Upper lobe of left lung (tissue), 6 donors: ENCODE results near the gene ABI1. TPM values are rescaled to one million over a fixed set of nuclear protein-coding genes. Genes with fewer than 3 reads are reported as not detected.

ENCODE experiments used
- ATAC-seq, 2 donors: fragments of 200-7000 bp; cut with Tn5 transposase; one replicate each; pipeline ENCODE4 v1.9.1; 2022; ENCODE audit warnings: mild to moderate bottlenecking in 2 of 2, moderate library complexity in 2 of 2; ENCODE audit not compliant: low FRiP score in 2 of 2
- DNase-seq, 2 donors: peaks; one replicate each; pipeline ENCODE4 v3.0.0-alpha.2; 2019 to 2020
- H3K27ac ChIP-seq, 4 donors: fragments of 200-600 bp; sonication (generic); one replicate each; pipeline ENCODE4 v1.5.1; 2016 to 2019
- H3K27me3 ChIP-seq, 4 donors: fragments of 200-600 bp; sonication (generic); one replicate each; pipeline ENCODE4 v1.5.1; 2017 to 2019
- H3K36me3 ChIP-seq, 4 donors: fragments of 200-600 bp; sonication (generic); one replicate each; pipeline ENCODE4 v1.5.1; 2016 to 2019
- H3K4me1 ChIP-seq, 4 donors: fragments of 200-600 bp; sonication (generic); one replicate each; pipeline ENCODE4 v1.5.1; 2018 to 2019
- H3K4me3 ChIP-seq, 4 donors: fragments of 200-600 bp; sonication (generic); one replicate each; pipeline ENCODE4 v1.5.1; 2017 to 2019; ENCODE audit warnings: mild to moderate bottlenecking in 2 of 4, moderate library complexity in 1 of 4
- H3K9me3 ChIP-seq, 4 donors: fragments of 200-600 bp; sonication (generic); one replicate each; pipeline ENCODE4 v1.5.1; 2018 to 2019
- EP300 ChIP-seq, 4 donors: sonication (generic); formaldehyde crosslinking; IDR thresholded peaks; one replicate each; pipeline ENCODE4 v1.5.1; 2017; ENCODE audit warnings: antibody characterized with exemption in 4 of 4, control low read depth in 2 of 4
- POLR2A ChIP-seq, 4 donors: fragments of 450-650 bp; IDR thresholded peaks; one replicate each; pipeline ENCODE4 v1.5.1; 2016 to 2017; ENCODE audit warnings: antibody characterized with exemption in 4 of 4, mild to moderate bottlenecking in 2 of 4
- POLR2AphosphoS5 ChIP-seq, 2 donors: sonication (generic); formaldehyde crosslinking; IDR thresholded peaks; one replicate each; pipeline ENCODE4 v1.5.1; 2017; ENCODE audit warnings: antibody characterized with exemption in 2 of 2
- WGBS, 2 donors: methylation state at CpG; one replicate each; pipeline ENCODE4 v1.1.5; 2017 to 2018; 5-methylcytosine and 5-hydroxymethylcytosine counted together
- total RNA-seq, 6 donors: library from RNA; depleted of rRNA in 4 of 6; stranded (reverse); fragments of >200 nt in 4 of 6; gene quantifications; one replicate each; pipeline versions ENCODE4 v1.1.0 to v1.2.1, GENCODE V29; 2016 to 2021
- TF ChIP-seq, protein P1 (sequence below), 6 experiments: fragments of 450-650 bp in 4 of 6; fragments of 200-600 bp in 2 of 6; sonication (generic) in 2 of 6; IDR thresholded peaks; one replicate each; pipeline ENCODE4 v1.5.1; 2016 to 2019; ENCODE audit warnings: antibody characterized with exemption in 6 of 6
- donor health status: DM: no; HTN: no; CAD: no; lungs with moderate emphysema.
- donor health status: DM: no; HTN: yes; CAD: no; lungs with severe emphysema.

The ABI1 gene
- total RNA-seq, 6 donors from 2014 or later, result 23.5 to 57.6 (median 48.6) TPM

- Histone ChIP-seq H3K36me3 (peaks cover 0 to 63% (median 19%) of the 10 kb centered on the region in 4 donors), H3K9me3 (no peaks in the 10 kb centered on the region), H3K27me3 (no peaks in the 10 kb centered on the region), H3K4me1 (no peaks in the 10 kb centered on the region), H3K27ac (no peak overlapping the region), H3K4me3 (no peak overlapping the region)
- DNase-seq (no peak), ATAC-seq (no peak)
- no peak for TF ChIP-seq EP300 (IDR thresholded peaks at IDR 0.05)
- TF ChIP-seq, protein P1, sequence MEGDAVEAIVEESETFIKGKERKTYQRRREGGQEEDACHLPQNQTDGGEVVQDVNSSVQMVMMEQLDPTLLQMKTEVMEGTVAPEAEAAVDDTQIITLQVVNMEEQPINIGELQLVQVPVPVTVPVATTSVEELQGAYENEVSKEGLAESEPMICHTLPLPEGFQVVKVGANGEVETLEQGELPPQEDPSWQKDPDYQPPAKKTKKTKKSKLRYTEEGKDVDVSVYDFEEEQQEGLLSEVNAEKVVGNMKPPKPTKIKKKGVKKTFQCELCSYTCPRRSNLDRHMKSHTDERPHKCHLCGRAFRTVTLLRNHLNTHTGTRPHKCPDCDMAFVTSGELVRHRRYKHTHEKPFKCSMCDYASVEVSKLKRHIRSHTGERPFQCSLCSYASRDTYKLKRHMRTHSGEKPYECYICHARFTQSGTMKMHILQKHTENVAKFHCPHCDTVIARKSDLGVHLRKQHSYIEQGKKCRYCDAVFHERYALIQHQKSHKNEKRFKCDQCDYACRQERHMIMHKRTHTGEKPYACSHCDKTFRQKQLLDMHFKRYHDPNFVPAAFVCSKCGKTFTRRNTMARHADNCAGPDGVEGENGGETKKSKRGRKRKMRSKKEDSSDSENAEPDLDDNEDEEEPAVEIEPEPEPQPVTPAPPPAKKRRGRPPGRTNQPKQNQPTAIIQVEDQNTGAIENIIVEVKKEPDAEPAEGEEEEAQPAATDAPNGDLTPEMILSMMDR (IDR thresholded peaks at IDR 0.05), result no peak
- no peak for TF ChIP-seq POLR2A (IDR thresholded peaks at IDR 0.05)
- TF ChIP-seq POLR2AphosphoS5 (IDR thresholded peaks at IDR 0.05), result no peak
- 86 to 92% methylated on average over 4 of the region's 4 CpGs for WGBS, 2 donors
These were observed 125.3 kb downstream of the ABI1 start for GRCh38 chr10:26735435-26735834.

- TF ChIP-seq, protein P1 (IDR thresholded peaks at IDR 0.05), result no peak
- TF ChIP-seq EP300 (IDR thresholded peaks at IDR 0.05), result no peak
- no peak for TF ChIP-seq POLR2A (IDR thresholded peaks at IDR 0.05)
- no peak for TF ChIP-seq POLR2AphosphoS5 (IDR thresholded peaks at IDR 0.05)
- ATAC-seq (no peak), DNase-seq (peak in 1 of 2 donors; percentile 22)
- Histone ChIP-seq H3K4me1 (no peaks in the 10 kb centered on the region), H3K27me3 (no peaks in the 10 kb centered on the region), H3K27ac (peak overlapping the region in 1 of 4 donors; percentile 16), H3K4me3 (no peak overlapping the region), H3K36me3 (peaks cover 0 to 62% (median 19%) of the 10 kb centered on the region in 4 donors), H3K9me3 (no peaks in the 10 kb centered on the region)
- WGBS, 2 donors, result 83 to 87% methylated on average over 9 to 14 of the region's 14 CpGs
These were observed 126.8 kb downstream of the ABI1 start for GRCh38 chr10:26733750-26734568.

DNA sequence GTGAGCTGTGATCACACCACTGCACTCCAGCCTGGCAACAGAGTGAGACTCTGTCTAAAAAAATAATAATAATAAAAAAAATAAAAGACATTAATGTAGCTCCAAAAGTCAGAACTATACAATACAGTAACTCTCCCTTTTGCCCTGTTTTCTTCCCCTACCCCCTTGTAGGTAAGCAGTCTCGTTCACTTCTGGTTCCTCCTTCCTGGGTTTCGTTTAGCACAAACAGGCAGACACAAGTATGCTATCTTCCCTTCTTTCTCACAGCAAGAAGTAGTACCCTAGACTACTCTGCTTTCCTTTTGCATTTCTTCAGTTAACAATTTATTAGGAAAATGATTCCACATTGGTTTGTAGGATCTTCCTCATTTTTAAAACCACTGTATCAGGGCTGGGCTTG lies 130.2 kb downstream of the ABI1 start:
- H3K36me3 ChIP-seq, result peaks cover 0 to 55% (median 13%) of the 10 kb centered on the region in 4 donors
- ATAC-seq, result no peak

DNA sequence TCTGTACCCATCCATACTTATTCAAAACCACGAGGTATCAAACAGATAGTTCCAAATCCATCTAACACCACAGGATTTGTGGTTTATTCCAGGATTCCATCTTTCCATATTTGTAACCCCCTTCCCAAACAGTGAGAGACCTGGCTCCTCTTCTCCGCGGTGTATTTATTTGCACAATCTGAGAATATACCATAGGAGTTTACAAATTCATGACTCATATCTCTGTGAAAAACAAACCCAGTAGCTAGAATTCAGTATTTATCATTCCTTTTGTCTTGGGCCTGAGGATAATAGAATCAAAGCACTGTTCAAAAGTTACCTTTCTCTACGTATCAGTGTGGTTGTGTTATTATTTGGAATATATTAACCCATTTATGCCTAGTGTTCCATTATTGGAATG lies 131.4 kb downstream of the ABI1 start:
- Histone ChIP-seq H3K4me1 (no peaks in the 10 kb centered on the region), H3K9me3 (no peaks in the 10 kb centered on the region), H3K36me3 (peaks cover 0 to 59% (median 14%) of the 10 kb centered on the region in 4 donors), H3K27ac (no peak overlapping the region), H3K27me3 (no peaks in the 10 kb centered on the region), H3K4me3 (no peak overlapping the region)
- WGBS, 2 donors, result 90 to 91% methylated on average over 4 of the region's 4 CpGs
- ATAC-seq (no peak), DNase-seq (no peak)
- TF ChIP-seq POLR2A (IDR thresholded peaks at IDR 0.05) (no peak), POLR2AphosphoS5 (IDR thresholded peaks at IDR 0.05) (no peak), EP300 (IDR thresholded peaks at IDR 0.05) (no peak)
- TF ChIP-seq, protein P1 (IDR thresholded peaks at IDR 0.05), result no peak

More for the DNA sequence above, 130.2 kb downstream of the ABI1 start:
- no peaks in the 10 kb centered on the region for H3K27me3 ChIP-seq
- WGBS, 2 donors, result 78 to 87% methylated on average over 2 of the region's 2 CpGs
- TF ChIP-seq, protein P1 (IDR thresholded peaks at IDR 0.05), result no peak
- TF ChIP-seq EP300 (IDR thresholded peaks at IDR 0.05), result no peak
- TF ChIP-seq POLR2AphosphoS5 (IDR thresholded peaks at IDR 0.05), result no peak
- no peak for DNase-seq
- H3K9me3 ChIP-seq, result no peaks in the 10 kb centered on the region
- H3K4me1 ChIP-seq, result no peaks in the 10 kb centered on the region
- H3K27ac ChIP-seq, result no peak overlapping the region
- H3K4me3 ChIP-seq, result no peak overlapping the region
